GM12864 (cell line): Measurements from ENCODE around the gene ZACN.

Experiments used
- DNase-seq: peaks from one replicate; pipeline ENCODE4 v3.0.0-alpha.2; 2011; ENCODE audit warnings: low read depth
- H3K4me3 ChIP-seq: 2 replicates; pipeline ENCODE4 v1.5.1; 2011; ENCODE audit warnings: mild to moderate bottlenecking, low read depth, low read length, control low read depth
- CTCF ChIP-seq: IDR thresholded peaks from 2 replicates; pipeline ENCODE4 v1.5.1; 2011; ENCODE audit warnings: low read depth, mild to moderate bottlenecking, moderate library complexity, low read length, control low read depth, inconsistent platforms; ENCODE audit errors: missing control alignments

The ZACN gene

GRCh38 chr17:76097716-76098295 is 18.8 kb downstream of the ZACN start:
- no peak for DNase-seq
- no peak for TF ChIP-seq CTCF
- no peak overlapping the region for H3K4me3 ChIP-seq

- no peak for TF ChIP-seq CTCF
- H3K4me3 ChIP-seq, result peak overlapping the region; percentile 94
- DNase-seq, result no peak
Measured at GRCh38 chr17:76102944-76103273, 23.9 kb downstream of the ZACN start.

- TF ChIP-seq CTCF, result peak; percentile 13
- DNase-seq, result peak; percentile 58
- H3K4me3 ChIP-seq, result peak within 1 kb of the TSS; percentile 94
Measured at GRCh38 chr17:76103274-76104139, 24.5 kb downstream of the ZACN start, which contains the start of gene EXOC7. TSS of gene EXOC7 (minus strand) at chr17:76103787. CDS start at chr17:76103692, 95 bp downstream.

GRCh38 chr17:76104140-76104895 is 25.3 kb downstream of the ZACN start:
- H3K4me3 ChIP-seq, result peak overlapping the region; percentile 94
- TF ChIP-seq CTCF, result no peak
- no peak for DNase-seq

GRCh38 chr17:76104896-76105231 is 25.9 kb downstream of the ZACN start:
- no peak for DNase-seq
- no peak overlapping the region for H3K4me3 ChIP-seq

GRCh38 chr17:76106703-76107102 is 27.7 kb downstream of the ZACN start:
- no peak for DNase-seq
- H3K4me3 ChIP-seq, result no peak overlapping the region
- no peak for TF ChIP-seq CTCF

More at GRCh38 chr17:76104896-76105231, 25.9 kb downstream of the ZACN start:
- TF ChIP-seq CTCF, result no peak
